NCI-H2171 (cell line): Measurements from ENCODE around the gene GRIP2.

ENCODE experiments used
- DNase-seq: peaks from one replicate; lab custom pipeline; 2025; lab: John Stamatoyannopoulos, UW

The GRIP2 gene

GRCh38 chr3:14483286-14483685 lies 56.9 kb downstream of the GRIP2 start:
- no peak for DNase-seq

GRCh38 chr3:14482271-14482721 lies 57.8 kb downstream of the GRIP2 start:
- no peak for DNase-seq

- DNase-seq = no peak
Observed at GRCh38 chr3:14481646-14482036, 58.5 kb downstream of the GRIP2 start.

GRCh38 chr3:14481018-14481645 lies 59.0 kb downstream of the GRIP2 start:
- DNase-seq = no peak

- DNase-seq = no peak
Observed at GRCh38 chr3:14480207-14481017, 59.7 kb downstream of the GRIP2 start.

GRCh38 chr3:14479591-14479990 lies 60.6 kb downstream of the GRIP2 start:
- no peak for DNase-seq

GRCh38 chr3:14478956-14479550 lies 61.1 kb downstream of the GRIP2 start:
- no peak for DNase-seq

GRCh38 chr3:14477311-14477935 lies 62.7 kb downstream of the GRIP2 start:
- DNase-seq = no peak

GRCh38 chr3:14476583-14477265 lies 63.4 kb downstream of the GRIP2 start:
- no peak for DNase-seq

- no peak for DNase-seq
Observed at GRCh38 chr3:14475621-14476020, 64.5 kb downstream of the GRIP2 start.

GRCh38 chr3:14474363-14475081 lies 65.6 kb downstream of the GRIP2 start:
- no peak for DNase-seq

- no peak for DNase-seq
Observed at GRCh38 chr3:14473411-14473891, 66.7 kb downstream of the GRIP2 start.

- DNase-seq = no peak
Observed at GRCh38 chr3:14472471-14473351, 67.4 kb downstream of the GRIP2 start.

- DNase-seq = no peak
Observed at GRCh38 chr3:14471690-14472089, 68.5 kb downstream of the GRIP2 start.

GRCh38 chr3:14471016-14471415 lies 69.1 kb downstream of the GRIP2 start:
- DNase-seq = no peak

GRCh38 chr3:14470461-14470860 lies 69.7 kb downstream of the GRIP2 start:
- no peak for DNase-seq

- no peak for DNase-seq
Observed at GRCh38 chr3:14468621-14468981, 71.5 kb downstream of the GRIP2 start.

- DNase-seq = no peak
Observed at GRCh38 chr3:14467814-14468620, 72.1 kb downstream of the GRIP2 start.

- no peak for DNase-seq
Observed at GRCh38 chr3:14466179-14466903, 73.8 kb downstream of the GRIP2 start.
